Measurements from ENCODE around the gene DACH1. TPM values are rescaled to one million over a fixed set of nuclear protein-coding genes. Genes with fewer than 3 reads are reported as not detected.
"Not testable (repeated sequence)": the region's sequence is repeated elsewhere in the genome, so short reads cannot be mapped to it uniquely, and the experiment has no call there.

The DACH1 gene
- total RNA-seq, result 2.9 TPM
- long read RNA-seq, full-length matches to known transcripts, result 2 of 2 reads
- long read RNA-seq, partial matches to known transcripts, result 0 of 2 reads
- long read RNA-seq, other reads (novel, unspliced or antisense), result 0 of 2 reads

DNA sequence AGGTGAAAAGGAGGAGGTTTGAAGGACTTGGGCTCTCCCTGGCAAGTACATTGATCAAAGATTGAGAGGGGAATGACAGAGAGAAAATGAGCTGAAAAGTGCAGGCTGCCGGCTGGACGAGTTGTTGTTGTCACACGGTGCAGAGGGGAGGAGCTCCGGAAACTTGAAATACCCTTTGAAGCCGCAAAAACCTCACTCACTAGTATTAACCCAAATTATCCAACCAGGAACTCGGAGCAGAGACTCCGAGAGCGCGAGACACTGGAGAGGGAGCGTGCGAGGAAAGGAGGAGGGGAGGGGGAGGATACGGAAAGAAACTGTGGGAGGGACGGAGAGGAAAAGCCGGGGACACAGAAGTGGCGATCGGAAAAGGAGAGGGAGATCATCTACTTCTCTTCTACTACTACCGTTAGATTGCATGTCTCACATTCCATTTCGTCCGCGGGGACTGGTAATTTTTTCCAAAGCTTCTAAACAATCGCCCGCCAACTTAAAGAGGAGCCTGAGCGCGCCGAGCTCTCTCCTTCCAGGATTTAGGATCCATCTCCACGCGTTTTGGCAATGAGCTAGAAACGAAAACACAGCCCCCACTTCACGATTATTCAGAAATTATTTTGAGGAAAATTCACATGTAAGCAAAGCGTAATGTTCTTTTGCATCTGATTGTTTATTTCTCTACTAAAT is at the start of gene DACH1:
TSS of gene DACH1 (minus strand) at position 74 of the 684 bp plus-strand sequence.
- peak; percentile 73 for ATAC-seq (ENCODE audit: poor library complexity)
- intact Hi-C loops (cut with DNase I), result no loop called here
- DNase-seq, result peak; percentile 63

DNA sequence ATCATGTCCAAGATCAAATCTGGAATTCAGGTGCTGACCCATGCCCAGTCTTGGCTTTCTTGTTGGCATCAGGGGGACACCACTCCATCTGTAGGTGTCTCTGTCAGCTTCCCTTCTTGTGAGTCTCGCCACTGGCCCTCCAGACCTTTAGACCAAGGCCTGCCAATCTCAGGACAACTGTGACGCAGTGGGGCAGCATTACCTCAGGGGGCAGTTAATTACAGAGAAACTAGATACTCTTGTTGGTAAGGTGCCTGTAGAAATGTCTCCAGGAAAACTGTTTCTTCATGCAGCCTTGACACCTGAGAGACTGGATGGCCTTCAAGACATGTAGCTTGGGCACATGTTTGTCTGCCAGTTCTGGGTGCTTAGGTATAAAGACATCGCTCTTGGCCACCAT is 46.7 kb upstream of the DACH1 start:
- no peak for DNase-seq
- intact Hi-C loops (cut with DNase I), result no loop called here
- no peak for ATAC-seq (ENCODE audit: poor library complexity)

- ATAC-seq (ENCODE audit: poor library complexity) (no peak), DNase-seq (no peak)
- intact Hi-C loops (cut with DNase I), result no loop called here
Observed at GRCh38 chr13:71912524-71912923, 45.5 kb upstream of the DACH1 start.

DNA sequence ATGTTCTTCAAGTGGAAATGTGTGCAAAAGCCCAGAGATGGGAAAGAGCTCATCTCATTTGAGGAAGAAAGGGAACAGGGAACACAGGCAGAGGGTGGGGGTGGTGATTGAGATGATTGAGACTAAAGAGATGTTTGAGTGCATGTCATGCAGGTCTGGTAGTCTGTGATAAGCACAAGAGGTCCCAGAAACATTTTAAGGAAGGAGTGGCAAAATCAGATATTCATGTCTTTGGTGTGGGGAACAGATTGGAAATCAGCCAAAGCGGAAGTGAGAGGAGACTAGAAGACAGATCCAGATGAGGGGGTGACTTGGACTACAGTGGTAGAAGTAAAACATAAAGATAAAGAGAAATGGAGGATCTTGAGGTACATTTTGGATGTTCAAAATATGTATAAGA is 39.4 kb upstream of the DACH1 start:
- no peak for ATAC-seq (ENCODE audit: poor library complexity)
- intact Hi-C loops (cut with DNase I), result no loop called here
- DNase-seq, result no peak

GRCh38 chr13:71902676-71903075 is 35.7 kb upstream of the DACH1 start:
- no peak for DNase-seq
- intact Hi-C loops (cut with DNase I), result no loop called here

DNA sequence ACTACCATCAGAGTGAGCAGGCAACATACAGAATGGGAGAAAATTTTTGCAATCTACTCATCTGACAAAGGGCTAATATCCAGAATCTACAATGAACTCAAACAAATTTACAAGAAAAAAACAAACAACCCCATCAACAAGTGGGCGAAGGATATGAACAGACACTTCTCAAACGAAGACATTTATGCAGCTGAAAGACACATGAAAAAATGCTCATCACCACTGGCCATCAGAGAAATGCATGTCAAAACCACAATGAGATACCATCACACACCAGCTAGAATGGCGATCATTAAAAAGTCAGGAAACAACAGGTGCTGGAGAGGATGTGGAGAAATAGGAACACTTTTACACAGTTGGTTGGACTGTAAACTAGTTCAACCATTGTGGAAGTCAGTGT is 26.5 kb upstream of the DACH1 start:
- ATAC-seq (ENCODE audit: poor library complexity); intact Hi-C loops (cut with DNase I); DNase-seq: not testable (repeated sequence)

More at GRCh38 chr13:71902676-71903075, 35.7 kb upstream of the DACH1 start:
- ATAC-seq (ENCODE audit: poor library complexity), result no peak

- intact Hi-C loops (cut with DNase I), result no loop called here
- no peak for ATAC-seq (ENCODE audit: poor library complexity)
- DNase-seq, result no peak
Observed at GRCh38 chr13:71886880-71887279, 19.9 kb upstream of the DACH1 start.

DNA sequence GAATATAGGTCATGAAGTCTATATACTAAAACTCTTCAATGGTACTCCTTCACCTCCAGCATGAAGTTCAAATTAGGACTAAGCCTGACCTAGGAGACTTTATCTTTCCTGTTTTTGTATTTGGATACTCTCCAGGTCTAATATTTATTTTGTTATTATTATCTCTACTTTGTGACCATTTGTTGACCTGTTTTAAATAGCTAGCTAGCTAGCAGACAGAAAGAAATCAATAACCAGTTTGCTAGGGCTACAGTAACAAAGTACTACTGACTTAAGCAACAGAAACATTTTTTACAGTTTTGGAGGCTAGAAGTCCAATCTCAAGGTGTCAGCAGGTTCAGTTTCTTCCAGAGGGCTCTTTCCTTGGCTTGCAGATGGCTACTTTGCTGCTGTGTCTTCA is 15.1 kb upstream of the DACH1 start:
- no peak for DNase-seq
- no peak for ATAC-seq (ENCODE audit: poor library complexity)
- intact Hi-C loops (cut with DNase I), result no loop called here

DNA sequence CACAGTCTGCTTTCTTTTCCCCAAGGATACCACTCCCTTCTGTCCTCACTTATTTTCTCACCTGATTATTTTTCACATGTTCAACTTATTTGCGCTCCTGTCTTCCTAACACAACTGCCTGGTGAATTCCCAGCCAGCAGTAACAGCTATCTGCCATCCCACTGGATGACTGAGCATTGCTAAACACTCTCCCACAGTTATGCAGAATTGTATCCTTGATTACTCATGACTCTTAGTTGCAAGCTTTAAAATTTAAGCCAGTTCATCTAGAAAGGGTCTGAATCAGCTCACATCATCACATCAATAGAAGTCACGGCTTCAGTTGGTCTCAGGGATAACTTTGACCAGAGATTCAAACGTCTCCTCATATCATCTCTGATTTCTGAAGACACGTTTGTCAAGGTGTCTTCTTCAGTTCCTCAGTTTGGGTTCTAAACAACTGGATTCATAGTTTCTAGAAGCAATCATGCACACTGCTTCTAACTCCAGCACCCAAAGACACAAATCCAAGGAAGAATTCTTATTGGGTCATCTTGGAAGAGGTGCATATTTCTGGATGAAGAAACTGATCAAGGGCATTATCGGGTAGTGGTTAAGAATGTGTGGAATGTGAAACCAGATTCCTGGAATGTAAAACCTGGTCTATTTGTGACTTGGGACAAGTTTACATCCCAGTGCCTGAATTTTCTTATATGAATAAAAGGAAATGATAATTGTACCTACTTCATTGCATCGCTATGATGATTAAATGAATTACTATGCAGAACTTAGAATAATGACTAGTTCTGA is 13.9 kb upstream of the DACH1 start:
- ATAC-seq (ENCODE audit: poor library complexity), result no peak
- intact Hi-C loops (cut with DNase I), result no loop called here

GRCh38 chr13:71879808-71880344 is 12.9 kb upstream of the DACH1 start:
- intact Hi-C loops (cut with DNase I), result no loop called here
- ATAC-seq (ENCODE audit: poor library complexity) (no peak), DNase-seq (no peak)

More for the DNA sequence above, 13.9 kb upstream of the DACH1 start:
- DNase-seq, result no peak

DNA sequence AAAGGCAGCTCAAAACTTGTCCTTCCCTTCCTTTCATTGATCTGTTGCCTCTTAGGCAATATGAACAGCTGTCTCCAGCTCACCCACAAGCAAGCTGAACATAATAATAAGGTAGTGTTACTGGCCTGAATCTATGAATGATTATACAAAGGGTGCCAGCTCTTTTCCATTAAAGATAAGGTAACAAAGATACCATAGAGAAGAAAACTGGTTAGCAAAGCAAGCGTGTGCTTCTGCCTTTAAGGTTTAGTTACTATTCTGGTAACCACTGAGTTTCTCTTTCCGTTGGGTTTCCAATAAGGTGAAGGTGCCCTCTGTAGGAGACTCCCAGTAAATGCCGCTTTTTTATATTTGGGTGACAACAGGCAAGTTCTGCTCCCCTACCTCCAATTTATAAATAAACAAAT is 12.1 kb upstream of the DACH1 start:
- intact Hi-C loops (cut with DNase I), result no loop called here
- no peak for DNase-seq
- peak; percentile 80 for ATAC-seq (ENCODE audit: poor library complexity)

GRCh38 chr13:71877256-71877653 is 10.3 kb upstream of the DACH1 start:
- intact Hi-C loops (cut with DNase I), result no loop called here
- ATAC-seq (ENCODE audit: poor library complexity) (no peak), DNase-seq (no peak)

DNA sequence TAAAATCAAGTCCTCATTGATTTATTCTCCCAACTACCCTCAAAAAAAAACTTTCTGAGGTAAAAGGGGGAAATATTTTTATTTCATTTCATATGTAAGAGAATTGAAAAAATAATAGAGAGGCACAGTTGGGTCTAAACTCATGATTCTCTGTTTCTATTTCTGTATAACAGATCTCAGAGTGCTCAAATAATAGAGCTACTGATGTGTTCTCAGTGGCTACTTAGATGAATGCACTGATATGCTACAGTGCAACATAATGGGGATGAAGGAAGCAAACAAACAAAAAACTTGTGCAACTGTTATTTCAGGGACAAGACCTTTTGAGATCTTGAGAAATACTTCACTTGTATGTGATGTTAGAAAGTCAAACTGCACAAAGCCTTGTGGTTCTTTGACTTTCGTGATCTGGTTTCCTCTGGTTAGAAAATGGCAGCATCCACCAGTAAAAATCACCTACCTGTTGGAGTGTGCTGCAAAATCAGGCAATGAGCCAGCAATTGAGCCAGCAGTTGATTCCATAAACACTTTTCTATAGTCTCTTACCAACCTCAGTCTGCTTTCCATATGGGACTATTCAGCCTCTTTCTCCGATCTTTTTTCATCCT is 9.7 kb upstream of the DACH1 start:
- intact Hi-C loops (cut with DNase I), result no loop called here
- DNase-seq (no peak), ATAC-seq (ENCODE audit: poor library complexity) (no peak)

- ATAC-seq (ENCODE audit: poor library complexity) (no peak), DNase-seq (no peak)
- intact Hi-C loops (cut with DNase I), result no loop called here
Observed at GRCh38 chr13:71875823-71876222, 8.8 kb upstream of the DACH1 start.

DNA sequence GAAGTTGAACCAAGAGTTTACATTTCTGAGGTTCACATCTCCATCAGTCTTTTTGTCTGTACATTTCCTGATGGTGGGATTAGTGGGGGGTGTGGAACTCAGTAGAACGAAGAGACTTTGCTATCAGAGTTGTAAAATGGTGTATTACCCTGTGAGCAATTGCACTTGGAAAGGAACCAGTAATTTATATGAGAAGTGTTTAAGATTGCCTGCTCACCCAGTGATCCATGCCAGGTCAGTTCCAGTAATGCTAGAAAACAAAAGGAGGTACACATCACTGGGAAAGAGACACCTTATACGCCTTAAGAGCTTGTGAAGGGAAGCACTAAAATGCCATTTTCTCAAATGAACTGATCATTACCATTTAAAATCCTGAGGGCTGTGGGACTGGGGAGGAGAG is 7.5 kb upstream of the DACH1 start:
- no peak for DNase-seq
- intact Hi-C loops (cut with DNase I), result no loop called here
- no peak for ATAC-seq (ENCODE audit: poor library complexity)

DNA sequence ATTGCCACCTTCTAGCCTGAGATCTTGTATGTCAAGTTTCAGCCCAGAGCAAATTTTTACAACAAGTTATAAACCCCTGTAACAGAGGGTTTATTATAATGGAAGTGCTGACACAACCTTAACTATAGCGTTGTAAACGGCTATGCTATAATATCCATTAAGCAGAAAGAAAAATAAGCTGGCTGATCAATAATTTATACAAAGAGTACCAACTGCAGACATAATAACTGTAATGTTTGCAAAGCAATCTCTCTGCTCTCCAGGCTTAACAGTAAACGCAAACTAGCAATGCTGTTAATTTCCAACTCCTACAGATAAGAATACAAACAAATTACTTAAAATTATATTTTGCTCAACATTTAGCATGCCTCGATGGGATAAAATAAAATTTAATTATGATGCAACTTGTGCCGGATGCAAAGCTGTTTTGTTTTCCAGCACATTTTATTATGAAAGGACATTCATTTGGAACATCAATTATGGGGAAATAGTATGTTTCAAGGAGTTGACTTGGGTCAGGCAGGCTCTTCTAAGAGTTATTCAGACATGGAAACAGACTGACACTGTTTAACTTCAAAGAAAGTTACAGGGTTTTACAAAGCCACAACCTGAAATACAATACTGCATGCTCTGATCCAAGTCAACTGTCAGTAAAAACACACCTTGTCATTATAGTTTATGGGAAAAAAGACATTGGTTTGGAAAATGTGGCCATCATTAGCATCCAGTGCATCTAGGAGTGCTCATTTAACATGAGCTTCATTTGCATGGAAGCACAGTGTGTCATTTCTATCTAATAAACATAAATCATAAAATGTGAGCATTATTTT is 6.6 kb upstream of the DACH1 start:
- intact Hi-C loops (cut with DNase I), result no loop called here
- DNase-seq, result no peak
- no peak for ATAC-seq (ENCODE audit: poor library complexity)

DNA sequence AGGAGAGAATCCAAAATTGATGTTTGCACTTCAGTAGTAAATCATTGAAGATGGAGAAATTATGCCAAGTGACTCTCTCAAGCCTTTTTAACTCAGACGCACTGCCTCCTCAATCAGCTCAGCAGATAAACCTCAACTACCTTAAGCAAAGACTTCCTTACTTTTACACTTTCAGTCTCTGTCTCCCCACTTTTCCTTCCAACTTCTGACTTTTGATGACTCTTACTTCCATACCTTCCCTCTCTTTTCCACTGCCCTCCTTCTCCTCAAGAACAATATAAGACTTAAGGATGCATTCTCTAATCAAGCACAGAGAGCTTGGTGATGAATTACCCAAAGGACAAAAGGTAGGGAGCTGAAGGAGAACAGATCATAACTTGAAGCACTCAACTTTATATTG is 4.8 kb upstream of the DACH1 start:
- ATAC-seq (ENCODE audit: poor library complexity), result no peak
- intact Hi-C loops (cut with DNase I), result no loop called here
- DNase-seq, result no peak

DNA sequence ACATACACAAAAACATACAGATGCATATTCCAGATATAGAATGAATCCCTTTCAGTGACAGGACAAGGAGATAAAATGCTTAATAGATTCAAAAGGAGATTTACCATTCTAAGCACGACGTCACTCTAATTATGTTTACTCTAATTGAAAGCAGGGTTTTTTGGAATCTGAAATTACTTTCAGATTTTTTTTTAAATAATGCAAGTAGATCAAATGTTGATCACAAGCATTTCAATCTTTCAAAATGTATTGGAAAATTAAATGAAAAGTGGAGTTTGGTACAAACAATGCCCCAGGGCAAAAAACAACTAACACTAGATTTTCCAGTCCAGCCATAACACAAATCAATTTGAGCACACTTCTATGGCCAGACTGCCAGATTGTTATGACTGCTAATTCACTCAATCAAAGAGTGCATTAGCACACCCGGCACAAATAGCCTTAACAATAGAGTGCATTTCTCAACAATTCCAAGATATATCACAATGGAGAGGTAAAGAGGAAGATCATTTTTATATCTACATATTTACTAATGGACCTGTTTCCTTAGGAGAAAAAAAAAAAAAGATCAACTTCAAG is 4.3 kb upstream of the DACH1 start:
- no peak for ATAC-seq (ENCODE audit: poor library complexity)
- intact Hi-C loops (cut with DNase I), result no loop called here
- no peak for DNase-seq
